IMR-90 (cell line): ENCODE results near the gene CCDC54. TPM values are rescaled to one million over a fixed set of nuclear protein-coding genes. Genes with fewer than 3 reads are reported as not detected.

ENCODE experiments used
- ATAC-seq: fragments of 200-7000 bp; cut with Tn5 transposase; 2 replicates; pipeline ENCODE4 v1.9.1; 2020; ENCODE audit warnings: low read depth, mild to moderate bottlenecking, moderate library complexity
- BruUV-seq: library from RNA; stranded (reverse); fragments of 400-500 nt; replicated peaks from 2 replicates; lab custom pipeline; 2021; lab: Mats Ljungman, UMichigan
- CTCF ChIA-PET: fragments of 300-600 bp; formaldehyde crosslinking; extraction: SDS; loops from one replicate; lab custom pipeline; 2021; ENCODE audit warnings: antibody characterized with exemption; lab: Yijun Ruan, JAX
- POLR2A ChIA-PET: fragments of 300-600 bp; sonication (Branson Sonifier 250); formaldehyde crosslinking; loops from one replicate; lab custom pipeline; 2022; ENCODE audit warnings: antibody characterized with exemption; ENCODE audit not compliant: unreplicated experiment; lab: Charles Lee
- DNase-seq: peaks from one replicate; pipeline ENCODE4 v3.0.0; 2013
- H2AFZ ChIP-seq: replicated peaks from 2 replicates; pipeline ENCODE3; 2013; ENCODE audit warnings: low read length, mild to moderate bottlenecking; ENCODE audit not compliant: poor library complexity
- H2AK5ac ChIP-seq: 2 replicates; pipeline ENCODE4 v1.6.1; 2013; ENCODE audit warnings: low read depth, low read length, inconsistent platforms
- H2AK9ac ChIP-seq: replicated peaks from 2 replicates; pipeline ENCODE3; 2013; ENCODE audit warnings: mild to moderate bottlenecking, low read depth, low read length, moderate library complexity; ENCODE audit not compliant: poor library complexity
- H2BK120ac ChIP-seq: 2 replicates; pipeline ENCODE4 v1.6.1; 2013; ENCODE audit warnings: low read depth, low read length, inconsistent platforms
- H2BK15ac ChIP-seq: 3 replicates; pipeline ENCODE4 v1.6.1; 2013; ENCODE audit warnings: low read depth, low read length, inconsistent platforms
- H2BK20ac ChIP-seq: 2 replicates; pipeline ENCODE4 v1.6.1; 2013; ENCODE audit warnings: low read depth, mild to moderate bottlenecking, inconsistent platforms, low read length, moderate library complexity
- H2BK5ac ChIP-seq: 2 replicates; pipeline ENCODE4 v1.6.1; 2013; ENCODE audit warnings: mild to moderate bottlenecking, low read depth, low read length, inconsistent platforms; ENCODE audit not compliant: poor library complexity, severe bottlenecking
- H3K14ac ChIP-seq: replicated peaks from 2 replicates; pipeline ENCODE4 v1.6.1; 2013; ENCODE audit warnings: low read depth, low read length, inconsistent platforms
- H3K18ac ChIP-seq: 2 replicates; pipeline ENCODE4 v1.6.1; 2013; ENCODE audit warnings: low read depth, low read length, control low read depth
- H3K23ac ChIP-seq: 2 replicates; pipeline ENCODE4 v1.6.1; 2013; ENCODE audit warnings: low read depth, low read length, inconsistent platforms
- H3K27ac ChIP-seq: 2 replicates; pipeline ENCODE4 v1.5.1; 2013; ENCODE audit warnings: mild to moderate bottlenecking, control low read depth, low read length; ENCODE audit not compliant: insufficient read depth
- H3K27me3 ChIP-seq: 2 replicates; pipeline ENCODE4 v1.6.1; 2013; ENCODE audit warnings: low read length; ENCODE audit not compliant: control insufficient read depth, insufficient read depth
- H3K36me3 ChIP-seq: 2 replicates; pipeline ENCODE4 v1.6.1; 2013; ENCODE audit warnings: low read length, mixed read lengths; ENCODE audit not compliant: control insufficient read depth, insufficient read depth
- H3K4ac ChIP-seq: 2 replicates; pipeline ENCODE4 v1.6.1; 2013; ENCODE audit warnings: low read depth, low read length, inconsistent platforms
- H3K4me1 ChIP-seq: 2 replicates; pipeline ENCODE4 v1.6.1; 2013; ENCODE audit warnings: low read length, mixed read lengths; ENCODE audit not compliant: control insufficient read depth, insufficient read depth
- H3K4me2 ChIP-seq: 2 replicates; pipeline ENCODE4 v1.6.1; 2013; ENCODE audit warnings: low read depth, mild to moderate bottlenecking, control low read depth, low read length, moderate library complexity
- H3K4me3 ChIP-seq: 2 replicates; pipeline ENCODE4 v1.5.1; 2013; ENCODE audit warnings: low read depth, mild to moderate bottlenecking, control low read depth, low read length, moderate library complexity; ENCODE audit not compliant: insufficient read depth
- H3K56ac ChIP-seq: 2 replicates; pipeline ENCODE4 v1.6.1; 2013; ENCODE audit warnings: low read length, inconsistent platforms; ENCODE audit not compliant: insufficient read depth; ENCODE audit errors: extremely low read depth
- H3K79me1 ChIP-seq, 2 experiments: 2 replicates each; pipeline ENCODE4 v1.6.1; 2013; ENCODE audit warnings: low read length in 2 of 2, inconsistent platforms in 1 of 2, low read depth in 1 of 2
- H3K9ac ChIP-seq: 2 replicates; pipeline ENCODE4 v1.6.1; 2013; ENCODE audit warnings: low read depth, low read length, control low read depth
- H3K9me1 ChIP-seq: 2 replicates; pipeline ENCODE4 v1.6.1; 2013; ENCODE audit warnings: low read length, inconsistent platforms; ENCODE audit not compliant: insufficient read depth
- H3K9me3 ChIP-seq: 2 replicates; pipeline ENCODE4 v1.6.1; 2013; ENCODE audit warnings: low read length; ENCODE audit not compliant: control insufficient read depth, insufficient read depth
- H4K20me1 ChIP-seq: 2 replicates; pipeline ENCODE4 v1.6.1; 2013; ENCODE audit warnings: low read length, inconsistent platforms; ENCODE audit not compliant: insufficient read depth
- H4K5ac ChIP-seq: 2 replicates; pipeline ENCODE4 v1.6.1; 2013; ENCODE audit warnings: mild to moderate bottlenecking, low read depth, low read length, control low read depth
- H4K8ac ChIP-seq, 2 experiments: 2 replicates each; pipeline ENCODE4 v1.6.1; 2013; ENCODE audit warnings: low read depth in 2 of 2, low read length in 2 of 2, control low read depth in 1 of 2, inconsistent platforms in 1 of 2
- H4K91ac ChIP-seq: 2 replicates; pipeline ENCODE4 v1.6.1; 2013; ENCODE audit warnings: low read depth, low read length, inconsistent platforms; ENCODE audit not compliant: insufficient read depth
- BHLHE40 ChIP-seq: fragments of 150-350 bp; IDR thresholded peaks from 2 replicates; pipeline ENCODE4 v1.6.1; 2016; ENCODE audit warnings: mild to moderate bottlenecking, low read depth, low read length
- CEBPB ChIP-seq: IDR thresholded peaks from 2 replicates; pipeline ENCODE4 v1.6.1; 2012; ENCODE audit warnings: low read depth, low read length, improper control_type of control experiment
- CHD1 ChIP-seq: IDR thresholded peaks from 2 replicates; pipeline ENCODE4 v1.6.1; 2012; ENCODE audit warnings: low read depth, low read length, improper control_type of control experiment
- ELK1 ChIP-seq: fragments of 150-350 bp; IDR thresholded peaks from 2 replicates; pipeline ENCODE4 v1.6.1; 2016; ENCODE audit warnings: low read depth, mild to moderate bottlenecking, low read length, moderate library complexity, borderline replicate concordance
- FOS ChIP-seq: fragments of 150-350 bp; IDR thresholded peaks from 2 replicates; pipeline ENCODE4 v1.6.1; 2016; ENCODE audit warnings: low read depth, low read length
- MAFK ChIP-seq: IDR thresholded peaks from 2 replicates; pipeline ENCODE4 v1.6.1; 2012; ENCODE audit warnings: low read depth, low read length, improper control_type of control experiment
- MXI1 ChIP-seq: IDR thresholded peaks from 2 replicates; pipeline ENCODE4 v1.6.1; 2012; ENCODE audit warnings: low read depth, mild to moderate bottlenecking, low read length, moderate library complexity, borderline replicate concordance
- POLR2A ChIP-seq: IDR thresholded peaks from 2 replicates; pipeline ENCODE4 v1.6.1; 2012; ENCODE audit warnings: mild to moderate bottlenecking, low read depth, low read length
- RAD21 ChIP-seq: IDR thresholded peaks from 2 replicates; pipeline ENCODE4 v1.6.1; 2012; ENCODE audit warnings: low read length, improper control_type of control experiment
- RCOR1 ChIP-seq: IDR thresholded peaks from 2 replicates; pipeline ENCODE4 v1.6.1; 2012; ENCODE audit warnings: mild to moderate bottlenecking, low read length, improper control_type of control experiment; ENCODE audit not compliant: insufficient replicate concordance
- RFX5 ChIP-seq: IDR thresholded peaks from 2 replicates; pipeline ENCODE4 v1.8.0; 2012; ENCODE audit warnings: low read depth, mild to moderate bottlenecking, low read length, moderate library complexity
- USF2 ChIP-seq: fragments of 150-350 bp; IDR thresholded peaks from 2 replicates; pipeline ENCODE4 v1.6.1; 2017; ENCODE audit warnings: mild to moderate bottlenecking, antibody characterized with exemption, low read length, low read depth
- WGBS, 2 experiments: methylation state at CpG; one replicate each; pipeline versions ENCODE4 v1.1.5 to v1.1.7; 2013; ENCODE audit warnings: missing lambda C conversion rate in 2 of 2; ENCODE audit not compliant: insufficient read length in 1 of 2; ENCODE audit errors: extremely low coverage in 2 of 2; 5-methylcytosine and 5-hydroxymethylcytosine counted together
- dilution Hi-C: fragments of 300-500 bp; cut with HindIII; formaldehyde crosslinking; loops from one replicate; pipeline ENCODE4 v1.14.3; 2018; ENCODE audit warnings: low sequenced_read_pairs; ENCODE audit not compliant: unreplicated experiment
- in situ Hi-C: fragments of 300-500 bp; cut with MboI; formaldehyde crosslinking; loops from 3 replicates; pipeline ENCODE4 v1.14.3; 2019; ENCODE audit warnings: low sequenced_read_pairs, inconsistent platforms, mixed read lengths
- intact Hi-C: fragments of 100-400 bp; cut with micrococcal nuclease; formaldehyde crosslinking; loops from 2 replicates; pipeline ENCODE4 v1.10.0; 2022
- polyA plus RNA-seq, 3 experiments: library from polyadenylated mRNA; depleted of rRNA; stranded (reverse); fragments of >200 nt; gene quantifications; 2 replicates each; pipeline ENCODE4 v1.2.3, GENCODE V29; 2012; ENCODE audit warnings: low replicate concordance in 1 of 3
- total RNA-seq: library from RNA; depleted of rRNA; stranded (reverse); fragments of >200 nt; gene quantifications from 2 replicates; pipeline ENCODE4 v1.2.3, GENCODE V29; 2012
- TF ChIP-seq, protein P1 (sequence below): conservative IDR thresholded peaks from 2 replicates; pipeline ENCODE4 v1.5.1; 2012; ENCODE audit warnings: mild to moderate bottlenecking, low read depth, low read length, improper control_type of control experiment

CCDC54 gene
- total and polyA plus RNA-seq, 2 of the 4 experiments (the other 2 are of a cell fraction): not detected

DNA sequence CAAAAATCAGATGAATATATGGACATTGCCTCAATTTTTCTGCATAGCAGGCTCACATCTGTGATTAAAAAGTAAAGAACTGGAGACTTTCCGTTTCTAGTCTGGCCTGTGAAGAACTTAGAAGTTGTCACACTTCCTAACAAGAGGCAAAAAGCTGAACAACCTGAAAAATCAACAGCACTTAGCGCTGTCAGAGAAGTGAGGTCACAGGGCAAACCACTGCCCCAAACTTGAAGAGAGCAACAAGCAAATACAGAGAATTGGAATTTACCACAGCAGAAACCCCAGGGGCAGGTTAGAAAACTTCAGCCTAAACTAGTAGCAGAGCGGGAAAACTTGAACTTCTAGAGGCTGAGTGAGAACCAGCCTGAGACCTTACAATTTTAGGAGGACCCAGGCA is 38.9 kb downstream of the CCDC54 start:
- Histone ChIP-seq H3K9ac (no peak overlapping the region), H3K36me3 (no peaks in the 10 kb centered on the region), H2AK5ac (no peak overlapping the region), H3K27ac (no peak overlapping the region), H2BK15ac (no peak overlapping the region), H3K4me1 (0 out of 2 replicates have a peak, but pooled peaks cover 1% of the 10 kb centered on the region), H4K5ac (peak overlapping the region; percentile 25; the same call in 1 of the 2 replicates), H2BK5ac (no peak overlapping the region), H2BK120ac (peak overlapping the region; percentile 23; the same call in 1 of the 2 replicates), H2AFZ (peak overlapping the region; percentile 47), H2BK20ac (peak overlapping the region; percentile 20; the same call in 1 of the 2 replicates), H3K9me1 (no peaks in the 10 kb centered on the region), H3K4me3 (no peak overlapping the region), H4K8ac (no peak overlapping the region), H3K56ac (no peak overlapping the region), H3K4ac (no peak overlapping the region), H4K20me1 (no peaks in the 10 kb centered on the region), H3K27me3 (no peaks in the 10 kb centered on the region), H3K14ac (peak overlapping the region; percentile 57; the same call in 1 of the 2 replicates), H4K91ac (no peak overlapping the region), H3K18ac (peak overlapping the region; percentile 17; the same call in 1 of the 2 replicates), H2AK9ac (no peak overlapping the region), H3K23ac (no peak overlapping the region), H3K79me1 (no peaks in the 10 kb centered on the region), H3K4me2 (no peak overlapping the region), H3K9me3 (no peaks in the 10 kb centered on the region)
- peak; percentile 16 for DNase-seq
- intact Hi-C loops: no loop called here
- TF ChIP-seq MXI1: no peak
- no peak for TF ChIP-seq USF2
- no peak for TF ChIP-seq CHD1
- TF ChIP-seq BHLHE40: no peak
- TF ChIP-seq RCOR1: no peak
- no peak for TF ChIP-seq ELK1
- no peak for TF ChIP-seq CEBPB
- TF ChIP-seq MAFK: no peak
- TF ChIP-seq RFX5: no peak
- TF ChIP-seq, protein P1, sequence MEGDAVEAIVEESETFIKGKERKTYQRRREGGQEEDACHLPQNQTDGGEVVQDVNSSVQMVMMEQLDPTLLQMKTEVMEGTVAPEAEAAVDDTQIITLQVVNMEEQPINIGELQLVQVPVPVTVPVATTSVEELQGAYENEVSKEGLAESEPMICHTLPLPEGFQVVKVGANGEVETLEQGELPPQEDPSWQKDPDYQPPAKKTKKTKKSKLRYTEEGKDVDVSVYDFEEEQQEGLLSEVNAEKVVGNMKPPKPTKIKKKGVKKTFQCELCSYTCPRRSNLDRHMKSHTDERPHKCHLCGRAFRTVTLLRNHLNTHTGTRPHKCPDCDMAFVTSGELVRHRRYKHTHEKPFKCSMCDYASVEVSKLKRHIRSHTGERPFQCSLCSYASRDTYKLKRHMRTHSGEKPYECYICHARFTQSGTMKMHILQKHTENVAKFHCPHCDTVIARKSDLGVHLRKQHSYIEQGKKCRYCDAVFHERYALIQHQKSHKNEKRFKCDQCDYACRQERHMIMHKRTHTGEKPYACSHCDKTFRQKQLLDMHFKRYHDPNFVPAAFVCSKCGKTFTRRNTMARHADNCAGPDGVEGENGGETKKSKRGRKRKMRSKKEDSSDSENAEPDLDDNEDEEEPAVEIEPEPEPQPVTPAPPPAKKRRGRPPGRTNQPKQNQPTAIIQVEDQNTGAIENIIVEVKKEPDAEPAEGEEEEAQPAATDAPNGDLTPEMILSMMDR: no peak
- no peak for TF ChIP-seq FOS
- TF ChIP-seq RAD21: no peak
- no peak for TF ChIP-seq POLR2A
- no peak for ATAC-seq
- dilution Hi-C loops: no loop called here
- WGBS, 2 experiments: no CpG with 5 or more reads among the region's 3 CpGs
- BruUV-seq: no TSS peak
- in situ Hi-C loops: no loop called here
- CTCF ChIA-PET: interaction anchor here (0.7 to 2.5 kb wide), 4 partner anchors 11 to 181 kb away, joined by 3 to 10 read pairs (median 4); no protein-coding TSS in a partner anchor
- POLR2A ChIA-PET: no interaction called here
